Adipose tissue (tissue), 3 donors: ENCODE results near the gene AGAP5. TPM values are rescaled to one million over a fixed set of nuclear protein-coding genes. Genes with fewer than 3 reads are reported as not detected.
"Not testable (repeated sequence)": the region's sequence is repeated elsewhere in the genome, so short reads cannot be mapped to it uniquely, and the experiment has no call there.

Source experiments
- H3K27ac ChIP-seq: one replicate; pipeline ENCODE4 v1.5.1; 2013; ENCODE audit warnings: low read depth, low read length
- WGBS, 3 donors: extraction: QIAGEN DNeasy Blood & Tissue Kit; methylation state at CpG; one replicate each; pipeline ENCODE4 v1.1.7; 2013; 5-methylcytosine and 5-hydroxymethylcytosine counted together
- polyA plus RNA-seq, 3 donors: library from polyadenylated mRNA; stranded (reverse); fragments of 200-250 nt; gene quantifications; one replicate each; pipeline ENCODE4 v1.2.3, GENCODE V29; 2013
- donor health status: healthy with polysubstance abuse.
- donor health status: Bipolar disorder and iron deficiency.
- donor health status: healthy.

Gene AGAP5
- 1 to 10 TPM; 2.2 to 4.3 (median 3.3) TPM for polyA plus RNA-seq

DNA sequence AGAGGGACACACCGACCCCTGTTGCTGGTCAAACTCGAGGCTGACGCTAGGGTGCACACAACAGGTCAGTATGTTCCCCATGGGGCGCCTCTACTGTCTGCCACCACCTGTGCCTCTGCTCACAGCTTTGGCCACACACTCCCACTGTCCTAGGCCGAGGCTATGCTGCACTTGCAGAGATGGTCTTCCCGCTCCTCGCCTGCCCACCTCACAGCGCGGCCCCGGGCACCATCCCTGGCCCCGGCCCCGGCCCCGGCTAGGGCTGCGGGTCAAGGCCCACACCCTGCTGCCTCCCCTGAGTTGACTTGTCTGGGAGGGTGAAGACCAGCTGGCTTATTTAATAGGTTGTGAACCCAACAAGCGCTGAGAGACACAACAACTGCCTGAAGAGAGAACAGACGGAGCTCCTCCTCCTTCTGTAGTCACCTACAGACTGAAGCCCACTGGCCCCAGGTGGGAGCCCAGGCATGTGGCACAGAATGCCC, at the start of gene AGAP5:
Gene AGAP5 (minus strand): TSS at position 435 of the 485 bp plus-strand sequence. CDS start 354 bp downstream, at position 81.
- WGBS, 3 donors: 93 to 96% (median 95%) methylated on average over 12 to 16 of the region's 16 CpGs
- not testable (repeated sequence) for H3K27ac ChIP-seq

- H3K27ac ChIP-seq: no peak overlapping the region
- WGBS, 3 donors: 74 to 91% (median 83%) methylated on average over 2 of the region's 2 CpGs
These were observed 48.8 kb upstream of the AGAP5 start for GRCh38 chr10:73746721-73747120.

DNA sequence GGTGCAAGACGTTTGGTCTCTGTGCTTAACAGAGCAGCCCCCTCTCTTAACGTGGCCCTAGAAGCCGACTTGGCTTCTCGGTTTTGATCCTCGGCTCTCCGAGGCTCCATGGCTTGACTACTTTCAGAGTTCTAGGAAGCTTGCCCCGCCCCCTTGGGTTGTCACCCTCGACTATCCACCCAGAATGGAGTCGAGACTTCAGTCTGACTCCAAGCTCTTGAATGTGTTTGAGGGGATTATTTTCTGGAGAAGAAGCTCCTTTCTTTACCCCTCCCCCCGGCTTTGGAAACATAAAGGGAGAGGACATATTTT, 46.7 kb upstream of the AGAP5 start:
- WGBS, 3 donors: 1% methylated on average over 10 of the region's 10 CpGs

DNA sequence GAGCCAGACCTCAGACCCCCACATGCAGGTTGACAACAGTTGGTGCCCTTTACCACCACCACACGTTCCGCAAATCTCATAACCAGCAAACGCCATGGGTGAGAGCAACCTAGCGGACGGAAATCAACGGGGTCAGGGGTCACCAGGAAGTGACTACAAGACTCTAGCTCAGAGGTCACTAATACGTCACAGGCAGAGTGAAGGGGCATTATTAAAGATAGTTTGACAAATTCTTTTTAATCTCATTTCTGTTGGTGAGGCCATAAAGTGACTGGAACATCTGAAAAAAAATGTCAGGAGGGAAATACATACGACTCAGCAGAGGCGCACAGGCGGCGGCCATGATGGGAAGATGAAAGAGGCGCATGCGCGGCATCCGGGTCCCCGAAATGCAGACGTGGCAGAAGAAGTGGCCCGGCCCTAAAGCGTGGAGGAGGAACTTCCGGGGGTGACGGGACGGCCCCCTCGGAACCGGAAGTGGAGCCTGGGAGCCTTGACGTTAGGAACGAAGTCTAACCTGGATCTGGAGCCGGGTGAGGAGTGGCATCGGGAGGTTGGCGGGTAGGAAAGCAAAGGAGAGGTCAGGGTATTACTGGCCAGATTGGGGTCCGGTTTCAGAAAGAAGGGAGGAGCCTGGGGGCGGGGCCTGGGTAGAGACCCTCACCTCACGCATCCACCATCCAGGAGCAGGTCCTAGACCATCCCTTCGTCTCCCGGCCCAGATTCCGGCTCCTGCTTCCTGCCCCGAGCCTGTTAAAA, 46.2 kb upstream of the AGAP5 start, which contains the start of gene SEC24C:
Gene SEC24C (plus strand): TSS at position 468 of the 759 bp plus-strand sequence. CDS start 2,461 bp downstream, outside the sequence.
- 0 to 1% (median 0%) methylated on average over 35 to 36 of the region's 36 CpGs for WGBS, 3 donors
- peak within 1 kb of the TSS; percentile 56 for H3K27ac ChIP-seq

More for the DNA sequence above, 46.7 kb upstream of the AGAP5 start:
- H3K27ac ChIP-seq: peak overlapping the region; percentile 56

DNA sequence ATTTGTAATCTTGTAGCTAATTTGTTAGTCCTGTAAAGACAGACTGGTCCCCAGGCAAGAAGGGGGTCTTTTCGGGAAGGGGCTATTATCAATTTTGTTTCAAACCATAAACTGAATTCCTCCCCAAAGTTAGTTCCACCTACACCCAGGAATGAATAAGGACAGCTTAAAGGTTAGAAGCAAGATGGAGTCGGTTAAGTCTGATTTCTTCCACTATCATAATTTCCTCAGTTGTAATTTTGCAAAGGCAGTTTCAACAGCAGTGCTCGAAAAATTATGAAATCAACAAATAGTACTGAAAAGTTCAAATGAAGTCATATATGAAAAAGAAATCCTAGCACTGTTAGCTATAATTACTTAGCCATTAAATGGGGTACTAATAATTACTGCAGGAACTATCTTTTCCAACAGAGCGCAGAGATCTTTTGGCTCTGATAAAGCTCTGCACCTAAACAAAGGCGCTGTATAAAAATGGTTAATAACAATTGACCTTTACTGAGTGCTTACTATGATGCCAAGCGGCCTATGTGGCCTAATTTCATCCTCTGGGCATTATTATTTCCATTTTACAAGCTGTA, 45.5 kb upstream of the AGAP5 start:
- WGBS, 3 donors: 32 to 38% (median 33%) methylated on average over 6 of the region's 6 CpGs
- peak overlapping the region; percentile 56 for H3K27ac ChIP-seq

DNA sequence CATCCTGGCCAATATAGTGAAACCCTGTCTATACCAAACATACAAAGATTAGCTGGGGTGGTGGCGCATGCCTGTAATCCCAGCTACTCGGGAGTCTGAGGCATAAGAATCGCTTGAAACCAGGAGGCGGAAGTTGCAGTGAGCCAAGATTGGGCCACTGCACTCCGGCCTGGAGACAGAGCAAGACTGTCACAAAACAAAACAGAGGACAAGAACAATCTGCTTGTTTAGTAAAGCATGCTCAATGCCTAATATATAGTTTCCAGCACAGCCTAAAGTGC, 44.5 kb upstream of the AGAP5 start:
- H3K27ac ChIP-seq: no peak overlapping the region
- WGBS, 3 donors: 92 to 93% (median 92%) methylated on average over 5 of the region's 5 CpGs

GRCh38 chr10:73740501-73741254, 42.8 kb upstream of the AGAP5 start:
- WGBS, 3 donors: 94 to 97% (median 95%) methylated on average over 16 to 18 of the region's 18 CpGs
- not testable (repeated sequence) for H3K27ac ChIP-seq

- H3K27ac ChIP-seq: no peak overlapping the region
- WGBS, 3 donors: 76 to 86% (median 84%) methylated on average over 5 of the region's 5 CpGs
These were observed 36.9 kb upstream of the AGAP5 start for GRCh38 chr10:73734796-73735305.

DNA sequence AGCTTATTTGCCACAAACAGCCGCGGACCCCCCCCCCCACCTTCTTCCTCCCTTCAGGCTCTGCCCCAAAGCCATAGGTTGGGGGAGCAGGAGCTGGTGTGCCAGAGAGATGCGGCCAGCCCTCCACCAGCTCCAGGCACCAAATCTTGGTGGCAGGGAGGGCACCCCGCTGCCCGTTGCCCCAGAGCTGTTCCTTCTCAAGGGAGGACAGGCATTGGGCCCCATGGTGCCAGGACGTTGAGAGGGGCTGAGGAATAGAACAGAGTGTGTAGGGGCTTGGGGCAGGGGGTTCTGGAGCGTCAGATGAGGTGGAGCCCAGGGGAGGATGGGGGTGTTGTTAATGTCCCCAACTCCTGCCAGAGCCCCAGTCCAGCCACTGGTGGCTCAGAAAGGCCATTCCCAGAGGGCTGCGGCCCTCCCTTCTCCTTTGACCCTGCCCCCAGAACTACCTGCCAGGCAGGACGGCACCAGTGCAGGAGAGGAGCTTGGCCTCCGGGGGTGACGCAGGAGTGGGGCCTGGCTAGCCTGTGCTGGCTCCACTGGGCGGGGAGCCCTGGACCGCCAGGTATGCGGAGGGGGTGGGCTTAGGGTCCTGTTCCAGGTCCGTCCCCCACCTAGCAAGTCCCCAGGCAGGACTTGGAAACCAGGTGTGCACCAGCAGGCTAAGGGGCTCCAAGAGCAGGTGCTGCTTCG, 36.3 kb upstream of the AGAP5 start:
- 83 to 91% (median 90%) methylated on average over 13 to 16 of the region's 16 CpGs for WGBS, 3 donors
- no peak overlapping the region for H3K27ac ChIP-seq

DNA sequence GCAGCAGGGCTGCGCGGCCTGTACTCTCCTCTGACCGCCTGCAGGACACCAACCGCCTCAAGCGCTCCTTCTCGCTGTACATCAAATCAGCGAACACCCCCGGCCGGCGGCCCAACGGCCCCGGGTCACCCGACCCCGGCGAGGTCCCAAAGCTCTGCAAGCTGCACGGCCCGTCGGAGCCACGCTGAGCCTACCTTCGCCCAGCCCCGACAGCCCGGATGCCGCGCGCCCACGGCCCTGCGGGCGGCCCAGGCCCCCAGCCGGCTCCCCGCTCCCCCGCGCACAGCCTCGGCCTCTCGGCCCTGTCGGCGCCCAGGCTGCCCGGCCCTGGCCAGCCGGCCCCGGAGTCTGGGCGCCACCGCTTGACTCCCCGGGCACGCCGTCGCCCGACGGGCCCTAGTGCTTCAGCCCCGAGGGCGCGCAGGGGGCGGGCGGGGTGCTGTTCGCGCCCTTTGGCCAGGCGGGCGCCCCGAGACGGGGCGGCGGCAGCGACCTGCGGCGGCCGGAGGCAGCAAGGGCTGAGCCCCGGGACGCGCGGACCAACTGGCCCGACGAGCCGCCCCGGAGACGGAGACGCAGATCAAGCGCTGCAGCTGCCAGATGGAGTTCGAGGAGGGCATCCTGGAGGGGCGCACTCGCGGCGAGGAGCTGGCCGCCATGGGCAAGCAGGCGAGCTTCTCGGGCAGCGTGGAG, 35.2 kb upstream of the AGAP5 start:
- H3K27ac ChIP-seq: no peak overlapping the region
- 81 to 86% (median 83%) methylated on average over 64 to 84 of the region's 84 CpGs for WGBS, 3 donors

DNA sequence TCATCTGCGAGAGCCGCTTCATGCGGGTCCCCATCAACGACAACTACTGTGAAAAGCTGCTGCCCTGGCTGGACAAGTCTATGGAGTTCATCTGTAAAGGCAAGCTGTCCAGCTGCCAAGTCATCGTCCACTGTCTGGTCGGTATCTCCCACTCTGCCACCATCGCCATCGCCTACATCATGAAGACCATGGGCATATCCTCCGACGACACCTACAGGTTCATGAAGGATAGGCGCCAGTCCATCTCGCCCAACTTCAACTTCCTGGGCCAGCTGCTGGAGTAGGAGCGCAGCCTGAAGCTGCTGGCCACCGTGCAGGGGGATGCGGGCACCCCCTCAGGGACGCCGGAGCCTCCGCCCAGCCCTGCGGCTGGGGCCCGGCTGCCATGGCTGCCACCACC, 34.5 kb upstream of the AGAP5 start:
- H3K27ac ChIP-seq: no peak overlapping the region
- WGBS, 3 donors: 92 to 97% (median 95%) methylated on average over 19 to 20 of the region's 20 CpGs

DNA sequence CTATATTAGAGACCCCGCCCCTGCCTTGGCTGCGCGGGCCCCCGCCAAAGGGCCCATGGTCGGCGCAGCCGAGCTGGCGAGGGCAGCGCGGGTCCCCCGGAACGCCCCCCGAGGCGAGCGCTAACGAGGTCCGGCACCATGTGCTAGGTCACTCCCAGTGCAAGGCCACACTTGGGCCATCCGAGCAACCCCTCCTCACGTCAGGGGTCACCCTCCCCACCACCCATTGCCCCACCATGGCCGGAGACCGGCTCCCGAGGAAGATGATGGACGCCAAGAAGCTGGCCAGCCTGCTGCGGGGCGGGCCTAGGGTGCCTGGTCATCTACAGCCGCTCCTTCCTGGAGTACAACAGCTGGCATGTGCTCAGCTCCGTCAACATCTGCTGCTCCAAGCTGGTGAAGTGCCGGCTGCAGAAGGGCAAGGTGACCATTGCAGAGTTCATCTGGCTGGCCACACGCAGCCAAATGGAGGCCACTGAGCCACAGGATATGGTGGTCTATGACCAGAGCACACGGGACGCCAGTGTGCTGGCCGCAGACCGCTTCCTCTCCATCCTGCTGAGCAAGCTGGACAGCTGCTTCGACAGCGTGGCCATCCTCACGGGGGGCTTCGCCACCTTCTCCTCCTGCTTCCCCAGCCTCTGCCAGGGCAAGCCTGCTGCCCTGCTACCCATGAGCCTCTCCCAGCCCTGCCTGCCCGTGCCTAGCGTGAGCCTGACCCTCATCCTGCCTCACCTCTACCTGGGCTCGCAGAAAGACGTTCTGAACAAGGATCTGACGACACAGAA, 33.9 kb upstream of the AGAP5 start:
- 77 to 92% (median 91%) methylated on average over 42 of the region's 42 CpGs for WGBS, 3 donors
- H3K27ac ChIP-seq: no peak overlapping the region

DNA sequence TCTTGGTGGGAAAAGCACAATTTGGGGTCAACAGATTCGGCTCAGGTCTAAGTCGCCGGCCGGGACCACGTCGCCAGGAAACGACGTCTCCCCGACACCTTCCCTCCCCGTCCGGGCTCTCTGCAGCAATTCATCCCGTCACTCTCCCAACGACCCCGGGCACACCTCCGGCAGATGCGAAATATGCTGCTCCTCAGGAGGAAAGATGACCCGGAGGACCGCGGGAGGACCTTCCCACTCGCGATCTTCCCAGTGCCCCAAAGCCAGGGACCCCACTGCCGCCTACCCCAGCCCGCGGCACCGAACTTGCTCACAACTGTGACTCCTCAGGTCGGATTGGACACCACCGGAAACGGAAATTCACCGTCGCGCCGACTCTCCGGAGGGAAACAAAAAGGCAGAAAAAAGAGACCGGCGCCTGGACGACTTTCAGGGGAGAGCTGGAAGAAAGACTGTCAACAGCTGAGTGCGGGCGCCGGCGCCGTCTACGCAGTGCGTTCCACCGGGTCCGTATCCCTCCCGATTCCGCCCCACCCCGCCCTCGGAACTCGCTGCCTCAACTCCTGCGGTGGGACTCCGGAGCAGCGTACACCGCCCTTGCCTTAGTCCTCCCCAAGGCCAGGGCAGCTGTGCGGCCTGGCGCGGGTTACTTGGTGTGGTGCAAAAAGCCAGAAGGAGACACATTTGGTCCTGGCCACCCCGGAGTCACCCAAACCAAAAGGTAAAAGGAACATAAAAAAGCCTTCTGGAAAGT, 32.4 kb upstream of the AGAP5 start:
- WGBS, 3 donors: 0% methylated on average over 58 of the region's 58 CpGs
- H3K27ac ChIP-seq: peak overlapping the region; percentile 40

DNA sequence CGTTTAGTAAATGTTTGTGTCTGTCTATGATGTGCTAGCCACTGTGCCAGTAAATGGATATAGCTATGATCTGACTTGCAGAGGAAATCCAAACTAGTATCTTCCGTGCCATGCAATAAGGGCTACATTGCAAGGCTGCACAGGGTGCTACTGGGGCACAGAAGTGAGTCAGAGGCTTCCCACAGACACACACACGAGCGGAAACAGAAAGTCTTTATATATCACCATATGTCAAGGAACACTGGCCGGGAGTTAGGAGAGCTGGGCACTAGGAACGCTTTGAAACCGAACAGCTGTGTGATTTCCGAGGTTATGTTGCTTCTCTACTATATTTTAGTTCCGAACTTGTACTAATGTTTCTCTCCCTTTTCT, 31.9 kb upstream of the AGAP5 start:
- 0 to 1% (median 0%) methylated on average over 9 of the region's 9 CpGs for WGBS, 3 donors
- H3K27ac ChIP-seq: not testable (repeated sequence)

DNA sequence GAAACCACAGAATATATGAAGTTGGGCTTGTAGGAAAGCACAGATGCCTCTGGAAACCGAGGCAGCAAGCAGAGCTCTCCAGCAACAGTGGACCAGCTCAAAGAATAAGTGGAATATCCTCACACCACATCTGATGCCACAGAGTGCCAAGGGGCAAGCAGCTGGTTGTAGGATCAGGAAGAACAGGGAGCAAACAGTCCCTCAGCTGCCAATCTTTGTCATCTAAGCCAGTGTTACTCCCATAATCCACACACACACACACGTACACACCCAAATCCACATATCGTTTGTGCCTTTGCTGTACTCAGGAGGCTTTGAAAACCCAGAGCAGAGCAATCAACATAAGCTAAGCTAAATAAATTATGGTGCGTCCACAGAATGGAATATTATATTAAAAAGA, 25.6 kb upstream of the AGAP5 start:
- H3K27ac ChIP-seq: no peak overlapping the region
- WGBS, 3 donors: 64 to 94% (median 65%) methylated on average over 4 of the region's 4 CpGs

- H3K27ac ChIP-seq: not testable (repeated sequence)
- 84 to 93% (median 87%) methylated on average over 4 of the region's 4 CpGs for WGBS, 3 donors
These were observed 22.7 kb upstream of the AGAP5 start for GRCh38 chr10:73720561-73720960.

GRCh38 chr10:73717556-73717955, 19.6 kb upstream of the AGAP5 start:
- 51 to 74% (median 62%) methylated on average over 5 of the region's 5 CpGs for WGBS, 3 donors
- no peak overlapping the region for H3K27ac ChIP-seq
